ENCODE results near the gene NPFFR1. TPM values are rescaled to one million over a fixed set of nuclear protein-coding genes. Genes with fewer than 3 reads are reported as not detected.
A peak's percentile ranks its signal among the peaks of the same experiment; 100 is the strongest.

NPFFR1 gene
- total RNA-seq (2014; rRNA removed; shearing (Covaris generic)): 0.02 TPM in 1 of 2 replicates, not detected in the other

DNA sequence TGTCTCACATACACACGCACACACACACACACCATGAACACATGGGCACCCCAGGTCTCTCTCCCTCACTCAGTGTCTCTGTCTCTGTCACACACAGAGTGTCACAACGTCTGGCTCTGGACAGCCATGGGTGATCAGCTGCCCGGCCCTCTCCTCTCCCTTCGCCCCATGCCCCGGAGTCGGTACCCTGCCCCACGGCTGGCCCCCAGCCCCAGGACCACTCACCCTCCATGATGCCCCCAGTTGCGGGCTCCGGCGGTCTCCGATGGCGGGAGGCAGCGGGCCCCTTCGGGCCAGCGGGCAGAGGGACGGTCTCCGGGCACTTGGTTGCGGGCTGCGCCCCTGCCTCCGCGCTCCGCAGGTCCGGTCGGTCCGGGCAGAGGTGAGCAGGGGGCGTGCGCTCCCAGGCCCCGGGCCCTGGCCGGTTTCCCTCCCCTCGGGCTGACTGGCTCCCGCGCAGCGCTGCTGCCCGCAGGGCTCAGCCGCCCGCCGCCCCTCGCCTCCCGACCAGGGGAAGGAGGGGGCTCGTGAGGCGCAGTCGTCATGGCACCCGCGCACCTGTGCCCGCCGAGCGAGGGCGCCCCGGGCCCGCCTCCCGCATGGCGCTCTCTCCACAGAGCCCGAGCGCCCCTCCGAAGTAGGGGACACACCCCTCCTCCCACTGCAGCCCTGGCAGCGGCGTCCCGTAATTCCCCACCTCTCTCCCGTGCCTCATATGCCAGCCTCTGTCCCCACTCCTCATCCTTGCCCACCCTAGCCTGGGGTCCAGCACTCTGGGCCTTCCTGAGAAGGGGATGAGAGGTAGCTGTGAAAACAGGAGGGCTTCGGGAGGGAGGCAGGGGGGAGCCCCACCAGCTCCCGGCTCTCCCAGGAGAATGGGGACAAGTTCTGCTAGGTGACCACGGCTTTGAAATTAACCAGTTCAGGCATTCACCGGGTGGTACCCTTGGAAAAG lies at the start of gene NPFFR1:
Gene NPFFR1, minus strand, starts transcription at position 560 of the 955 bp plus-strand sequence. Its CDS starts 328 bp downstream, at position 232.
- DNase-seq (ENCODE audit: low spot score): no peak

DNA sequence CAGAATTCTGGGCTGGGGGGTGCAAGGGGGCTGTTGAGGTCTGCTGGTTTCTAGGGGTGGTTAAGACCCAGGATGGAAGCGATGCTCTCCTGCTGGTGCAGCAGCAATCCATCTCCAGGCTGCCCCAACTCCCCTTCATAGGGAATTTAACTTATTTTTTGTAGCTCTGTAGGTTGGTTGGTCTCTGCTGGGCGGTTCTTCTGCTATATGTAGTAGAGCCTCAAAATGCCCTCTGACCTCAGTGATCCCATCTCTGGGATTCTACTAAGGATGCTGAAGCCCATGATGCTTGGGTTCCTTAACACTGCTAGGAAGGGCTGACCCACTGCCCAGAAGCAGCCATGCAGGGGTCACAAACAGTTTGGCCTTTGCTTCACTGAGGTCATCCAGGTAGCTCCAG lies 49.5 kb upstream of the NPFFR1 start:
- DNase-seq (ENCODE audit: low spot score): no peak

DNA sequence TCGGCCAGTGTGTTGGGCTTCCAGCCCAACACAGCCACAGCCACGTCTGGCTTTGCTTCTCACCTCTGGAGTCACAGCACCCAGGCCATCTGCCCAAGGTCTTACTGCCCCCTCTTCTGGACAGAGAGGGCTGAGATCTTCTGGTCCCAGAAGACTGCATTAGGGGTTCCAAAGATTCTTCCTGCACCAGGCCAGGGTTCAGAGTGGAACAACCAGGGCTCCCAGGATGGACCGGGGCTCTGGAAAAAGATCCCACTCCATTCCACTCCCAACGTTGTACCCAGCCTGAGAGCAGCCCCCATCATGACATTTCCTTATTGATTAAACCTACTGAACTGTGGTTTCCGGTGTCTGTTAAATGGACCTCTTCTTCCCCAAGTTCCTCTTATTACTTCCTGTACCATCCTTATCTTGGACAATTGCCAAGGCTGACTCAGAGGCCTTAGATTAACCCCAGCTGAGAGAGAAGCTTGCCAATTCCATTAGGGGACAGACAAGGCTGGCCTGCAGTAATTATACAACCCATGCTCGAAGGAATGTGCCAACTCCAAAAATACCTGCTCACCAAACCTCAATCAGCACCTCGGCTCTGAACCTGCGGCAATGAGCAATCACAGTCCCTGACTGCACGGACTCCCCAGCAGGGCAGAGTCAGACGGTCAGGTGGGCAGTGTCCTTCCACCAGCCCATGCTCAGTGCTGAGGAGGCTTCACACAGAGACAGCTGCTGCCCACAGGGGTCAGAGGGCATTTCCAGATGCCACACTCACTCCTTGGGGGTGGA lies 47.9 kb upstream of the NPFFR1 start:
- peak; percentile 99 for DNase-seq (ENCODE audit: low spot score)

DNA sequence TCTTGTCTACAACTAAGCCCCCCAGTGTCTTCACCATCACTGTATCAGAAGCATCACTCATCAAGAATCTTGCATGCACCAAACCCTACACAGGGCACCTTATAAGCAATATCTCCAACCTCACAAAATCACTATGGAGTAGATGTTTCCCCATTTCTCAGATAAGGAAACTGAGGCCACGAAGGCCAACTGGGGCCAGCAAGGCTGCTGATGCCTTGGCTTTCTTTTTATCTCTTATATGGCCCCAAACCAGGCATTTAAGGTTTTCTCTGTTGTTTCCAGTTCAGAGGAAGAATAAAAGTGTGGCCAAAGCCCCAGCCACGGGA lies 47.3 kb upstream of the NPFFR1 start:
- no peak for DNase-seq (ENCODE audit: low spot score)

- no peak for DNase-seq (ENCODE audit: low spot score)
Observed at GRCh38 chr10:70330671-70331070, 46.9 kb upstream of the NPFFR1 start.

DNA sequence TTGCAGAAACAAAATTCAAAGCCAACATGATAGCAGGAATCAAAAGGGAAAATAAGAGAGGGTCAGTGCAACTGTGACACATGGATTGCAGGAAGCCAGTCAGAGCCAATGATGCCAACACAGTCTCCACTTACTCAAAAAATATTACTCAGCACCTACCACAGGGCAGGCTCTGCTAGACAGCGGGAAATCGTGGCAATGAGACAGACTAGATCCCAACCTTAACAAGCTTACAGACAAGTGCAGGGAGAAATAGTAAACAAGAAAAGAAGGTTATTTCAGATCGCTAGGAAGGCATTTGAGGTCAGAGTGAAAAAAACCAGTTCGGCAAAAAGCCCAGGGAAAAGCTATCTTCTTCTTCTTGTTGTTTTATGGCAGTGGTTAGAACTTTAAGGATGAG lies 45.2 kb upstream of the NPFFR1 start:
- peak; percentile 63 for DNase-seq (ENCODE audit: low spot score)

GRCh38 chr10:70328018-70328417 lies 44.2 kb upstream of the NPFFR1 start:
- no peak for DNase-seq (ENCODE audit: low spot score)

- DNase-seq (ENCODE audit: low spot score): no peak
Observed at GRCh38 chr10:70324951-70325781, 41.4 kb upstream of the NPFFR1 start.

DNA sequence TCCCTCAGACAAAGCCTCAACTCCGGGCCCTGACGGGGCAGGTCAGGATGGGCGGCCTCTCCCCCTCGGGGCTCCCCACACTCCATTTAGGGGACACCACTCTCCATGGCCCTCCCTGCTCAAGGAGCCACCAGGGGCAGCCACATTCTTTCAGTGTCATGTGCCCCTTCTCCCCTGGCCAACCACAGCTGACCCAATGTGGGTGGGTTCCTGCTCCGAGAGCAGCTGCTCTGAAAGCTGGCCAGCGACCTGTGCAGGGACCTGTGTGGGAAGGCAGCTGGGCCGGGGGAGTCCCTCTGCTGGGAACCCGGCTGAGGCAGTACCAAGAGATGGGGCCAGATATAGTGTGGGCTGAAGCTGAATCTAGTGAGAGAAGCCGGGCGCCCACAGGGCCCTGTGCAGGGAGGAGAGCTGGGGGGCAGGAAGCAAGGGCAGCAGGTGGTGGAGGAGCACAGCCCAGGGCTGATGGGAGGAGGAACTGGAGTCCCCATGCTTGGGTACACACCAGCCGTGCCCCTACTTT lies 40.6 kb upstream of the NPFFR1 start:
- no peak for DNase-seq (ENCODE audit: low spot score)

- DNase-seq (ENCODE audit: low spot score): no peak
Observed at GRCh38 chr10:70323697-70324338, 40.0 kb upstream of the NPFFR1 start.

- DNase-seq (ENCODE audit: low spot score): no peak
Observed at GRCh38 chr10:70323138-70323696, 39.4 kb upstream of the NPFFR1 start.

DNA sequence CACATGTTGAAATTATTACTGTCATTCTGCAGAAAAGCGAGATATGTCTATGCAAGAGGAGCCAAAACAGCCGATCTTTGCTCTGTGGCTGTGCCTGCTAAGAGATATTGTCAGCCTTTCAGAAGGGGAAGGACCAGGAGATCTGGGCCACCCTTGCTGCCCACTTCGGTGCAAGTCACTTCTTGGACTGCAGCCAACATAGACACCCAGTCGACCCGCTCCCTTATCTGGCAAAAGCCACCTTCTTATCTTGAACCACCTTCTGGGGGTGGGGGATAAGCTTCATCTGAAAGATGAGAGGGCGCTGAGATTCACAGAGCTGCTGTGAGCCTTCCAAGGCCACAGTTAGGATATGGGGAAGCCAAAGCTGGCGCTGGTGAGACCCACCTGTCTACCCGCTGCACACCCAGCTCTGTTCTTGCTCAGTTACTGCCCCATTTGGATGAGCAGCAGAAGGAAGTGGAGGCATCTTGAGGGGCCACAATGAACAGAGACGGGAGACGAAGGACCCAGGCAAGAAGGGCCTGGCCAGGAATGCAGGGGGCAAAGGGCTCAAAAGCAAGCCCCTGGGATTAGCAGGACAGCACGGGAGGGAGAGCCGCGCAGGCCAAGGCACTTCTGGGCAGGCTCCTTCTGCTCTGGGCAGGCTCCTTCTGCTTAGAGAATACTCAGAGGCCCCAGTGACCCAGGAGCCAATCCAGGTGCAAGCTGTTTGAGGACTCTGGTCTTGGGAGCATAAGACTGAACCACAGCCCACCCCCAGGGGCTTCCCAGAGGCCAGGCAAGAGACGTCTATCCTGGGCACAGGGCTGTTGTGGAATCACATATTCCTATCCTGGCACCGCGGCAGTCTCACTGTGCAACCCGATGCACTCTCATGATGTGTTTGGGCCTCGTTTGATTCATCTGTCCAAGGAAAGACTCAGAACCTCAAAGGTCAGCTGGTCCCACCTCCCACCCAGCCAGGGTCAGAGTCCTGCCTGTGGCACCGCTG lies 38.4 kb upstream of the NPFFR1 start:
- DNase-seq (ENCODE audit: low spot score): no peak

DNA sequence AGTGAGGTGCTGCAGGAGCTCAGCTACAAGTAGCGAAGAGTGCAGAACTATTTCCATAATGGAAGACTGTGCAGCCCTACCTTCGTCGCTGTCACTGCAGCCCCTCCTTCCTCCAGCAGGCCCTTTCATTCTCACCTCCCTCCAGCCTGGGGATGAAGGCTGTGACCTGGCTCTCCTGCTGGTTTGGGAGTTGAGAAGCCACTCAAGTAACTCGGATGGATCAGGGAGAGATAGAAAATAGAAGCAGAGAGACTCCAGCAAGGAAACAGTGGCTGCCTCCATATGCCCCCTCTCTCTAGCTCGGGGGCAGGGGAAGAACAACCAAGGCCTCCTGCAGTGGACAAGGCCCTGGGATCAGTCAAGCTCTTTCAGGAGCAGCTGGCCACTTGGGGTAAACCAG lies 37.4 kb upstream of the NPFFR1 start:
- DNase-seq (ENCODE audit: low spot score): no peak

DNA sequence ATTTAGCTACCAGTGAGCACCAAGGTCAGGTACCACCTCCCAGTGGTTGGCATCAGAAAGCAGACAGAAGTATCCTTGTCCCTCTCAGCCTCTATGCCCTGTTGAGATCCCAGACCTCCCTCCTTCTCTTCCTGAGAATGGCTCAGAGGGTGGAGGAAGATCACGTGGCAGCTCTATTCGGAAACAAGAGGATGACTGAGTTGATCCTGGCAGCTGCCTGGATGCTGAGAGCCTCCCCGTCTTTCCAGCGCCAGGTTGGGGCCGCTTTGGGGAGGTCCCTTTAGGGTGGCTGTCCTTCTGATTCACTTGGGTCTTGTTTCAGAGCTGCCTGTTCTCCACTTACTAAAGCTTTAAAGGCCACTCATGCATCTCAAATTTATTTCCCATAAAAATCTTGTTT lies 36.9 kb upstream of the NPFFR1 start:
- DNase-seq (ENCODE audit: low spot score): no peak

- no peak for DNase-seq (ENCODE audit: low spot score)
Observed at GRCh38 chr10:70319824-70320223, 36.0 kb upstream of the NPFFR1 start.

DNA sequence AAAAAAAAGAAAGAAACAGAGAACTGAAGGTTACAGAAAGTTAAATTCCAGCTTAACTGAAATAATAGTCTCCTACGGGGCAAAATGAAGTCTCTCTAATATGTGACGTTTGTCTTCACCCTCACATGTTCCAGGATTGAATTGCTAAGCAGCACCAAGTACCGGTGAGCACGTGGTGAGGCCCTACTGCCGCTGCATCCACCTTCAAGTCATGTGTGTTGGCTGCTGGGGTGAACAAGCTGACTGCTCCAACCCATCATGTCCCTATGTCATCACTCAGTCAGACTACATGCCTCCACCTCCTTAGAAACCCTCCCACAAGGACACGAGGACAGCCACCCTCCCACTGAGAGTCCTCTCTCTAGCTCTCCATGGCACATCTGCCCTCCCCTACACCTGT lies 35.4 kb upstream of the NPFFR1 start:
- no peak for DNase-seq (ENCODE audit: low spot score)

DNA sequence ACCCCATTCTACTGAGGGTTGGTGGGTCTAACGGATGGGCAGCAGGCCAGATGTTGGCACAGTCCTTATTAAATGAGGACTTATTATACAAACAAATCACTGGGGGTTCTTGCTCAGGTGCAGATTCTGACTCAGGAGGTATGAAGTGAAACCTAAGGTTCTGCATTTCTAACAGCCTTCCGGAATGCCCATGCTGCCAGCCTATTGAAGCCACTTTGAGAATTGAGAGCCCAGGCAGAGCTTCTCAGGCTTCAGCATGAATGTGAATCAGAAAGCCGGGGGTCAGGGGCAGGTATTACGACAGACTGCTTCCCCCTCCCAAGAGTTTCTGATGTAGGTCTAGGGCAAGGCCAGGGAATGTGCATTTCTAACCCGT lies 34.1 kb upstream of the NPFFR1 start:
- no peak for DNase-seq (ENCODE audit: low spot score)

GRCh38 chr10:70317272-70317942 lies 33.6 kb upstream of the NPFFR1 start:
- DNase-seq (ENCODE audit: low spot score): no peak

DNA sequence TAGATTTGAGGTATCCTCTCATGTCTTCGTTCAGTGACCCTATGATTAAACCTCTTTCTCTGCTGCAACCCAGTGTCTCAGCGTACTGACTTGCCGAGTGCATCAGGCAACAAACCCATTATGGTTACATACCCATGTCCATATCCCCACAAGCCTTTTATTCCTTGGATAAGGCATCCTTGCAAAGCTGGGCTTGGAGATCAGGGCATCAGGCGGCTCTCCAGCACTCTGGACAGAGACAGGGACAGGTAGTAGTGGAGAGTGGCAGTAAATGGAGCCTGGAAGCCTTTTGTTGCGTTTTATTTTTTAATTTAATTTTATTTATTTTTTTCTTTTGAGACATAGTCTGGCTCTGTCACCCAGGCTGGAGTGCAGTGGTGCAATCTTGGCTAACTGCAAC lies 32.0 kb upstream of the NPFFR1 start:
- no peak for DNase-seq (ENCODE audit: low spot score)

Data from A172 (cell line).